Smooth muscle cell (in vitro differentiated cells): ENCODE data around the gene PLK5. TPM values are rescaled to one million over a fixed set of nuclear protein-coding genes. Genes with fewer than 3 reads are reported as not detected.

Experiments
- DNase-seq: peaks from one replicate; lab custom pipeline; 2025; ENCODE audit not compliant: unreplicated experiment; lab: John Stamatoyannopoulos, UW
- H2AFZ ChIP-seq: fragments of 200-600 bp; sonication (generic); 2 replicates; pipeline ENCODE4 v1.6.0; 2016; ENCODE audit warnings: antibody characterized with exemption, low read depth, mild to moderate bottlenecking
- H3F3A ChIP-seq: fragments of 200-600 bp; sonication (generic); 2 replicates; pipeline ENCODE4 v1.6.0; 2017; ENCODE audit warnings: antibody characterized with exemption, low read depth
- H3K27ac ChIP-seq: fragments of 200-600 bp; sonication (generic); 2 replicates; pipeline ENCODE4 v1.5.1; 2016; ENCODE audit warnings: low read depth, mild to moderate bottlenecking
- H3K27me3 ChIP-seq: fragments of 200-600 bp; sonication (generic); 2 replicates; pipeline ENCODE4 v1.6.1; 2016; ENCODE audit warnings: low read depth, mild to moderate bottlenecking
- H3K36me3 ChIP-seq: fragments of 200-600 bp; sonication (generic); 2 replicates; pipeline ENCODE4 v1.5.1; 2016; ENCODE audit warnings: low read depth
- H3K4me1 ChIP-seq: fragments of 200-600 bp; sonication (generic); 2 replicates; pipeline ENCODE4 v1.5.1; 2016; ENCODE audit warnings: low read depth
- H3K4me2 ChIP-seq: fragments of 200-600 bp; sonication (generic); 2 replicates; pipeline ENCODE4 v1.6.0; 2016; ENCODE audit warnings: mild to moderate bottlenecking
- H3K4me3 ChIP-seq: fragments of 200-600 bp; sonication (generic); 2 replicates; pipeline ENCODE4 v1.5.1; 2016; ENCODE audit warnings: mild to moderate bottlenecking
- H3K79me2 ChIP-seq: fragments of 200-600 bp; sonication (generic); 2 replicates; pipeline ENCODE4 v1.6.0; 2016; ENCODE audit warnings: low read depth, mild to moderate bottlenecking
- H3K9ac ChIP-seq: fragments of 200-600 bp; sonication (generic); 2 replicates; pipeline ENCODE4 v1.6.0; 2016; ENCODE audit warnings: low read depth
- H3K9me3 ChIP-seq: fragments of 200-600 bp; sonication (generic); replicated peaks from 2 replicates; pipeline ENCODE4 v1.5.1; 2016; ENCODE audit warnings: low read depth
- H4K20me1 ChIP-seq: fragments of 200-600 bp; sonication (generic); 2 replicates; pipeline ENCODE4 v1.6.0; 2016; ENCODE audit warnings: low read depth
- CTCF ChIP-seq: fragments of 200-600 bp; sonication (generic); IDR thresholded peaks from 2 replicates; pipeline ENCODE4 v1.5.1; 2017; ENCODE audit warnings: borderline replicate concordance, mild to moderate bottlenecking, antibody characterized with exemption; ENCODE audit not compliant: insufficient read depth, poor library complexity, severe bottlenecking
- WGBS: methylation state at CpG from one replicate; pipeline ENCODE4 v1.1.7; 2016; ENCODE audit warnings: low lambda C conversion rate; 5-methylcytosine and 5-hydroxymethylcytosine counted together
- polyA plus RNA-seq: library from polyadenylated mRNA; unstranded; fragments of >200 nt; fragmentation: Nextera tagmentation; extraction: Ambion mirVana; gene quantifications from 2 replicates; pipeline ENCODE4 v1.2.1, GENCODE V29; 2016
- total RNA-seq: library from RNA; depleted of rRNA; stranded (reverse); fragments of >200 nt; gene quantifications from 2 replicates; pipeline ENCODE4 v1.2.3, GENCODE V29; 2014

PLK5 gene
- total and polyA plus RNA-seq, 2 experiments from 2014 or later = not detected

- no peaks in the 10 kb centered on the region for H3K36me3 ChIP-seq
- WGBS = 84% methylated on average over 4 of the region's 4 CpGs
- no peaks in the 10 kb centered on the region for H3K27me3 ChIP-seq
- H4K20me1 ChIP-seq = peaks cover 14% of the 10 kb centered on the region
- no peaks in the 10 kb centered on the region for H3F3A ChIP-seq
- no peak overlapping the region for H3K4me2 ChIP-seq
- no peak overlapping the region for H3K27ac ChIP-seq
- no peak overlapping the region for H2AFZ ChIP-seq
- no peak for TF ChIP-seq CTCF
- no peak overlapping the region for H3K9ac ChIP-seq
- no peak overlapping the region for H3K4me3 ChIP-seq
- H3K4me1 ChIP-seq = peaks cover 11% of the 10 kb centered on the region
- H3K79me2 ChIP-seq = peaks cover 25% of the 10 kb centered on the region
- no peak for DNase-seq
- H3K9me3 ChIP-seq = no peaks in the 10 kb centered on the region
Observed at GRCh38 chr19:1569997-1570396, 46.1 kb downstream of the PLK5 start.

GRCh38 chr19:1570836-1571235, 47.0 kb downstream of the PLK5 start:
- no peak for TF ChIP-seq CTCF
- no peaks in the 10 kb centered on the region for H3K9me3 ChIP-seq
- no peaks in the 10 kb centered on the region for H3K27me3 ChIP-seq
- H3K36me3 ChIP-seq = no peaks in the 10 kb centered on the region
- peaks cover 6% of the 10 kb centered on the region for H4K20me1 ChIP-seq
- DNase-seq = no peak
- peaks cover 3% of the 10 kb centered on the region for H3K4me1 ChIP-seq
- H3K79me2 ChIP-seq = peaks cover 16% of the 10 kb centered on the region
- no peak overlapping the region for H3K27ac ChIP-seq
- H3F3A ChIP-seq = no peaks in the 10 kb centered on the region
- H3K9ac ChIP-seq = no peak overlapping the region
- WGBS = 97% methylated on average over 13 of the region's 13 CpGs
- no peak overlapping the region for H3K4me2 ChIP-seq
- H2AFZ ChIP-seq = no peak overlapping the region
- H3K4me3 ChIP-seq = no peak overlapping the region

- Histone ChIP-seq H3K27me3 (no peaks in the 10 kb centered on the region), H2AFZ (no peak overlapping the region), H3K9me3 (no peaks in the 10 kb centered on the region), H3K4me3 (no peak overlapping the region), H4K20me1 (peaks cover 1% of the 10 kb centered on the region), H3K9ac (no peak overlapping the region), H3K79me2 (peaks cover 11% of the 10 kb centered on the region), H3K4me1 (no peaks in the 10 kb centered on the region), H3K36me3 (no peaks in the 10 kb centered on the region), H3K4me2 (no peak overlapping the region), H3F3A (no peaks in the 10 kb centered on the region), H3K27ac (no peak overlapping the region)
- no peak for DNase-seq
- 95% methylated on average over 12 of the region's 12 CpGs for WGBS
- TF ChIP-seq CTCF = no peak
Observed at GRCh38 chr19:1571358-1571757, 47.5 kb downstream of the PLK5 start.

- no peaks in the 10 kb centered on the region for H3K79me2 ChIP-seq
- no peak overlapping the region for H2AFZ ChIP-seq
- DNase-seq = no peak
- no peak overlapping the region for H3K4me2 ChIP-seq
- H3K36me3 ChIP-seq = no peaks in the 10 kb centered on the region
- no peaks in the 10 kb centered on the region for H3K27me3 ChIP-seq
- 93% methylated on average over 9 of the region's 9 CpGs for WGBS
- H3K9me3 ChIP-seq = no peaks in the 10 kb centered on the region
- TF ChIP-seq CTCF = no peak
- no peak overlapping the region for H3K9ac ChIP-seq
- H3K27ac ChIP-seq = no peak overlapping the region
- H3K4me3 ChIP-seq = no peak overlapping the region
- no peaks in the 10 kb centered on the region for H3K4me1 ChIP-seq
- no peaks in the 10 kb centered on the region for H3F3A ChIP-seq
- peaks cover 6% of the 10 kb centered on the region for H4K20me1 ChIP-seq
Observed at GRCh38 chr19:1572795-1573194, 48.9 kb downstream of the PLK5 start.
